ENCODE results near the gene DOK3.

DNA sequence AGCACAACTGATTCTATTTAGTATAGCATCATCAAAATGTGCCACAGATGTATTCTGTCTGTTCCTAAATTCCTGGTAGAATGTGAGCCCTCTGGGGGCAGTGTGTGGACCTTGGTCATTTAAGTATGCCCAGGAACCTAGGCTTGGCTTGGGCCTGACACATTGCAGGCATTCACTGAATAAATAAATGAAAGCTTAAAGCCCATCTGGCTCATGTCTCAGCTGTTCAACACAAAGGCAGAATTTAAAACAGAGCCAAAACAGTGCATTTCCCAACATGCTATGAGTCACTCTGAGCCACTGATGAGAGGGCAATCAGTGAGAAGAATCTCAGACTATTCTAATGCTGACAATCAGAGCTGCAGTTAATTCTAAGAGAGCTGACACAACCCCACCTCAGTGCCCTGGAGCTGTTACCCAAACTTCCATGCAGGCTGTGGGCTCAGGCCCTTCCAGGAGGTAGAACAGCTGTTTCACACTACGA, 36.7 kb upstream of the DOK3 start:
- TF ChIP-seq, protein P1, sequence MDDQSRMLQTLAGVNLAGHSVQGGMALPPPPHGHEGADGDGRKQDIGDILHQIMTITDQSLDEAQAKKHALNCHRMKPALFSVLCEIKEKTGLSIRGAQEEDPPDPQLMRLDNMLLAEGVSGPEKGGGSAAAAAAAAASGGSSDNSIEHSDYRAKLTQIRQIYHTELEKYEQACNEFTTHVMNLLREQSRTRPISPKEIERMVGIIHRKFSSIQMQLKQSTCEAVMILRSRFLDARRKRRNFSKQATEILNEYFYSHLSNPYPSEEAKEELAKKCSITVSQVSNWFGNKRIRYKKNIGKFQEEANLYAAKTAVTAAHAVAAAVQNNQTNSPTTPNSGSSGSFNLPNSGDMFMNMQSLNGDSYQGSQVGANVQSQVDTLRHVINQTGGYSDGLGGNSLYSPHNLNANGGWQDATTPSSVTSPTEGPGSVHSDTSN (IDR thresholded peaks at IDR 0.05) = no peak
- no peak for TF ChIP-seq RAD21 (conservative IDR thresholded peaks at IDR 0.05 in 1 of 2, IDR thresholded peaks at IDR 0.05 in 1 of 2)

All from A549 (cell line).